ENCODE data around the gene SSR2. TPM values are rescaled to one million over a fixed set of nuclear protein-coding genes. Genes with fewer than 3 reads are reported as not detected.

The SSR2 gene
- total RNA-seq, 2 experiments from 2014 or later = 147 to 153 TPM

- H3K4me2 ChIP-seq (ENCODE audit: low read length) = no peak overlapping the region
- TF ChIP-seq EZH2phosphoT487 (IDR thresholded peaks at IDR 0.05; ENCODE audit: borderline replicate concordance, low read depth, low read length) = no peak
- TF ChIP-seq CTCF (conservative IDR thresholded peaks at IDR 0.05; ENCODE audit: low read length) = no peak
- H4K20me1 ChIP-seq (ENCODE audit: insufficient read depth, low read length) = no peaks in the 10 kb centered on the region
- no peaks in the 10 kb centered on the region for H3K9me2 ChIP-seq (ENCODE audit: insufficient read depth, low read length)
- intact Hi-C loops (cut with micrococcal nuclease; ENCODE audit: unreplicated experiment) = no loop called here
- H3K36me3 ChIP-seq (ENCODE audit: insufficient read depth, low read length) = peaks cover 4% of the 10 kb centered on the region; the same call in 1 of the 2 replicates
- H3K4me1 ChIP-seq (ENCODE audit: insufficient read depth, low read length, poor library complexity, severe bottlenecking) = no peaks in the 10 kb centered on the region
- DNase-seq (ENCODE audit: low spot score) = no peak
- H3K79me2 ChIP-seq (ENCODE audit: insufficient read depth, low read depth, low read length) = no peaks in the 10 kb centered on the region
- no peak overlapping the region for H3K27ac ChIP-seq (ENCODE audit: low read depth, low read length, poor library complexity, severe bottlenecking)
- no peak overlapping the region for H3K4me3 ChIP-seq (ENCODE audit: low read depth, low read length, poor library complexity, severe bottlenecking)
- POLR2A ChIA-PET = interaction anchor here (0.7 kb wide), 1 partner anchor 79 kb away, joined by 4 read pairs; no protein-coding TSS in a partner anchor
- H2AFZ ChIP-seq (ENCODE audit: low read length) = no peak overlapping the region
- CTCF ChIA-PET (ENCODE audit: unreplicated experiment) = no interaction called here
- no peaks in the 10 kb centered on the region for H3K9me3 ChIP-seq (ENCODE audit: low read length)
- BruUV-seq (replicated peaks) = no TSS peak
Measured at GRCh38 chr1:156062189-156062588, 41.4 kb upstream of the SSR2 start.

DNA sequence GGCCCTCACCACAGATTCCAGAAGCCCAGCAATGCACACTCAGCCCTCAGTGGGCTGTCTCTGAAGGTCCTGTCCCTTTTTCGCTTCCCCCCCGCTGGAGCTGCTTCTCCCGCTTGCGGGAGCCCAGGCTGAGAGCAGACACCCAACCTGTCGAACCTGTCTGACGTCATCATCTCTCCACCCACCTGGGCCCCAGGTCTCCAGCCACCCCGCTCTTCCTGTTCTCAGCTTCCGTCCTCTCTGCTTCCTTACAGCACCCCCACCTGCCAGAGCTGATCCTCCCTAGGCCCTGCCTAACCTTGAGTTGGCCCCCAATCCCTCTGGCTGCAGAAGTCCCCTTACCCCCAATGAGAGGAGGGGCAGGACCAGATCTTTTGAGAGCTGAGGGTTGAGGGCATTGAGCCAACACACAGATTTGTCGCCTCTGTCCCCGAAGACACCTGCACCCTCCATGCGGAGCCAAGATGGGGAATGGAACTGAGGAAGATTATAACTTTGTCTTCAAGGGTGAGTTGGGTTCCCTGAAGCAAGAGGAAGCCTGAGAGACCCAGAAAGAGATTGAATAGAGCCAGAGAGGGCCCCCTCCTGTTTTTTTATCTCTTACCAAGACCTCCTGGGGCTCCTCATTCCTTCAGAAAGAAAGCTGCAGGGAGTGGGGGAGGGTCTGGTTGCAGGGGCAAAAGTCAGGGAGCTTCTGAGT lies 40.3 kb upstream of the SSR2 start, which contains the start of gene RAB25:
Gene RAB25, plus strand, starts transcription at position 224 of the 700 bp plus-strand sequence. Its CDS starts 241 bp downstream, at position 465.
- ChIA-PET CTCF (ENCODE audit: unreplicated experiment) (no interaction called here), POLR2A (interaction anchor here (0.7 kb wide), 1 partner anchor 125 kb away, joined by 3 read pairs; no protein-coding TSS in a partner anchor)
- Histone ChIP-seq H3K9me3 (ENCODE audit: low read length) (no peaks in the 10 kb centered on the region), H3K9me2 (ENCODE audit: insufficient read depth, low read length) (no peaks in the 10 kb centered on the region), H2AFZ (ENCODE audit: low read length) (no peak within 1 kb of the TSS), H3K4me1 (ENCODE audit: insufficient read depth, low read length, poor library complexity, severe bottlenecking) (peaks cover 6% of the 10 kb centered on the region), H4K20me1 (ENCODE audit: insufficient read depth, low read length) (no peaks in the 10 kb centered on the region), H3K4me3 (ENCODE audit: low read depth, low read length, poor library complexity, severe bottlenecking) (no peak within 1 kb of the TSS), H3K27ac (ENCODE audit: low read depth, low read length, poor library complexity, severe bottlenecking) (no peak within 1 kb of the TSS), H3K4me2 (ENCODE audit: low read length) (no peak within 1 kb of the TSS), H3K36me3 (ENCODE audit: insufficient read depth, low read length) (peaks cover 4% of the 10 kb centered on the region; the same call in 1 of the 2 replicates), H3K79me2 (ENCODE audit: insufficient read depth, low read depth, low read length) (no peaks in the 10 kb centered on the region)
- intact Hi-C loops (cut with micrococcal nuclease; ENCODE audit: unreplicated experiment) = no loop called here
- BruUV-seq (replicated peaks) = no TSS peak
- DNase-seq (ENCODE audit: low spot score) = no peak
- no peak for TF ChIP-seq CTCF (conservative IDR thresholded peaks at IDR 0.05; ENCODE audit: low read length)
- TF ChIP-seq EZH2phosphoT487 (IDR thresholded peaks at IDR 0.05; ENCODE audit: borderline replicate concordance, low read depth, low read length) = no peak

- H3K27ac ChIP-seq (ENCODE audit: low read depth, low read length, poor library complexity, severe bottlenecking) = no peak overlapping the region
- peaks cover 21% of the 10 kb centered on the region; the same call in 1 of the 2 replicates for H3K79me2 ChIP-seq (ENCODE audit: insufficient read depth, low read depth, low read length)
- H3K36me3 ChIP-seq (ENCODE audit: insufficient read depth, low read length) = peaks cover 4% of the 10 kb centered on the region; the same call in 1 of the 2 replicates
- no peaks in the 10 kb centered on the region for H4K20me1 ChIP-seq (ENCODE audit: insufficient read depth, low read length)
- H3K4me2 ChIP-seq (ENCODE audit: low read length) = peak overlapping the region; percentile 95; the same call in 1 of the 2 replicates
- intact Hi-C loops (cut with micrococcal nuclease; ENCODE audit: unreplicated experiment) = no loop called here
- no TSS peak for BruUV-seq (replicated peaks)
- H3K4me3 ChIP-seq (ENCODE audit: low read depth, low read length, poor library complexity, severe bottlenecking) = no peak overlapping the region
- peaks cover 21% of the 10 kb centered on the region for H3K4me1 ChIP-seq (ENCODE audit: insufficient read depth, low read length, poor library complexity, severe bottlenecking)
- POLR2A ChIA-PET = no interaction called here
- H2AFZ ChIP-seq (ENCODE audit: low read length) = no peak overlapping the region
- DNase-seq (ENCODE audit: low spot score) = no peak
- TF ChIP-seq CTCF (conservative IDR thresholded peaks at IDR 0.05; ENCODE audit: low read length) (no peak), EZH2phosphoT487 (IDR thresholded peaks at IDR 0.05; ENCODE audit: borderline replicate concordance, low read depth, low read length) (no peak)
- CTCF ChIA-PET (ENCODE audit: unreplicated experiment) = no interaction called here
- no peaks in the 10 kb centered on the region for H3K9me3 ChIP-seq (ENCODE audit: low read length)
- no peaks in the 10 kb centered on the region for H3K9me2 ChIP-seq (ENCODE audit: insufficient read depth, low read length)
Measured at GRCh38 chr1:156056326-156056849, 35.6 kb upstream of the SSR2 start.

All from OCI-LY7 (cell line).